Stimulated activated CD4-positive, alpha-beta T cell treated with anti-CD3 and anti-CD28 coated beads, Interleukin-4, amount 100 ng/mL, for 24 hours (primary cell): Measurements from ENCODE around the gene FUBP1.
"Not testable (repeated sequence)": the region's sequence is repeated elsewhere in the genome, so short reads cannot be mapped to it uniquely, and the experiment has no call there.

Source experiments
- DNase-seq: peaks from one replicate; pipeline ENCODE4 v3.0.0-alpha.2; 2020

Gene FUBP1

DNA sequence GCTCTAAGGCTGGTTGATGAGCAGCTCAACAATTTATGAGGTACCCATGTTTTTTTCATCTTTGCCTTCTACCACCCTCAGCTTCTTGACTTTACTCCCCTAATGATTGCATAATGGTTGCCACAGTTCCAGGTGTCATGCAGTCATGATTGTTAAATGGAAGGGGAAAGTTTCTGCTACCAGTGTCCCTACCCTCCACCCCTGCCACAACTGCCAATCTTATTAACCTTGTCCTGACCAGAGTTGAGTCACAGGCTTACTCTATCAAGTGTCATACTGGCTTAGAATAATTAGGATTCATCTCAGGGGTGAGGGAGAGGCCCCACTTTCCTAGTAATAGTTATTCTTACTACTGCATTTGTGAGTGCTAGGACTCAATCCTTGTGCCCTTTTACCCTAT lies 7.9 kb upstream of the FUBP1 start:
- peak; percentile 10 for DNase-seq

DNA sequence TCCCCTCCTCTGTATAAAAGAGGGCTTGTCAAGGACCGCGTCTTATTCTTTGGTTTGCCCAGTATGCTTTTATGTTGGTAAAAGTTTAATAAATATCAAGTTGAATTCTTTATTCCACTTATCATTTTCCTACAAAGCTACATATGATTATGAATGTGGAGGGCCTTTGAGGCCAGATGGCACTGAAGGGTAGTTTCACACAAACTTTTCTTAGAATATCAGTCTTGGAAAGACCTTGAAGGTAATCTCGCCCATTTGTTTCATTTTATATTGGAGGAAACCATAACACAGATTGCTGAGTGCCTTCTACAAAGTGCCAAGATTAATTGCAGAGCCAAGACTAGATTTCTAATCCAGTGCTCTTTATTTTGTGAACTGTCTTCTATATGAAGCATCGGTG lies 5.8 kb upstream of the FUBP1 start:
- no peak for DNase-seq

DNA sequence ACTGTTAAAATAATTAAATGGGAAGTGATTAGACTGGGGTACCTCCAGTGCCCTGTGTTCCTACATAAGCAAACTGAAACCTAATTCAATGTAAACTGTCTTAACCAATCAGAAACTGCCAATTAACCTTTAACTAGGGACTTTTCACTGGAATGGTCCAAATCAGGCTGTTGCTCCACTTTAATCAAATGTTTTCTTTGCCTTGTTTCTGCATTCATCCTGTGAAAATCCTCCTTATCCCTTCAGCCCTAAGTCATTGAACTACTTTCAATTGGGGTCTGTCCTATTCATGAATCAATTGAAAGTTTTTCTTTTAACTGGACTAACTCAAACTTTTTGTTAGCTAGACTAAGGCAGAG lies 5.1 kb upstream of the FUBP1 start:
- no peak for DNase-seq

DNA sequence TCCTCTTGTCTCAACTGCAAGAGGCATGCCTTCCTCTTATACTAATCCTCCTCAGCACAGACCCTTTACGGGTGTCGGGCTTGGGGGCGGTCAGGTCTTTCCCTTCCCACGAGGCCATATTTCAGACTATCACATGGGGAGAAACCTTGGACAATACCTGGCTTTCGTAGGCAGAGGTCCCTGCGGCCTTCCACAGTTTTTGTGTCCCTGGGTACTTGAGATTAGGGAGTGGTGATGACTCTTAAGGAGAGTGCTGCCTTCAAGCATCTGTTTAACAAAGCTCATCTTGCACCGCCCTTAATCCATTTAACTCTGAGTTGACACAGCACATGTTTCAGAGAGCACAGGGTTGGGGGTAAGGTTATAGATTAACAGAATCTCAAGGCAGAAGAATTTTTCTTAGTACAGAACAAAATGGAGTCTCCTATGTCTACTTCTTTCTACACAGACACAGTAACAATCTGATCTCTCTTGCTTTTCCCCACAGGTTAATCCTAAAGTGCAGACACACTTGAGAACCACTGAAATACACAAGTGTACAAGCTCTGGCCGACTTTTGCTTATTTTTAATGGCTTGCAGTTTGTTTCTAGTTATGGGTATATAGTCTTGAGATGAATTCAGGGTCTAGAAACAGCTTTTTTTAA lies 4.6 kb upstream of the FUBP1 start:
- DNase-seq: not testable (repeated sequence)

DNA sequence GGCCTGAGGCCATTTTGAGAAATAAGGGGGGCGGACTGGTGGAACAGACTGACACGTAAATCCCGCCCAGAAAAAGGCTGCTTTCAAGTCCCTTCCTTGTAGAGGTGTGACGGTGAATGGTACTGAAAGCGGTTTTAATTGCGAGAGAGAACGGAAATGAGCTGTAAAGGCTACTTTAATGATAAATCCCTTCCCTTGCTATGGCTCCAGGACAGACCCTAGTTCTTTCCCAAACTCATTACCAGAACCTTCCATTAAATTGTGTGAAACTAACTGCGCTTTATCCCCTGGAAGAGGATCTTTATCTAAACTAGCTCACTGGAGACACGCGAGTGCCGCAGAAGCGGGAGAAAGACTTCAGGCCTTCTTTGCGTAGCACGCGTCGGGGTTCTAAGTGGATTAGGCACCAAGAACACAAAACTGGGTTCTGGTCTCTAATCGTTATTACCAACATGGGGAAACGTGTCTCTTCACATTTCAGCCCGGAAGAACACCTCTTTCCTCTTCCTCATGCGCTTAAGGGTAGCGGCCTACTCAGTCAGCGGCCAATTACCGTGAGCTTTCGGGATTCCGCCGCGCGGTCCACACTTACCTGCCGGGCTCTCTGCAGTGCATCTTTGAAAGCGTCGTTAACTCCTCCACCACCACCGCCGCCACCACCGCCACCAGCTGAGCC lies 441 bp downstream of the FUBP1 start:
- DNase-seq: peak; percentile 87

DNA sequence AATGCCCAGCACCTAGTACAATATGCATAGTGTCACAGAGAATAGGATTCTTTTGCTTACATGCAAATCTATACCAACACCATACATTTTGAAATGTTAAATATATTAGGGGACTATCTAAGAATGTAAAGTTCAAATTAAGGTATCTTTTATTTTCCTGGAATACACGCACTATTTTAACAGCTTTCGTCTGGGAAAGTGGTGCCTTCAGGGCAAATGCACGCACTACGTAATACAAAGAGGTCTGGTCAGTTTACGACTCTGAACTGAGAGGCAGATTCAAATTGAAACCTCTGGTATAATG lies 931 bp downstream of the FUBP1 start:
- no peak for DNase-seq

DNA sequence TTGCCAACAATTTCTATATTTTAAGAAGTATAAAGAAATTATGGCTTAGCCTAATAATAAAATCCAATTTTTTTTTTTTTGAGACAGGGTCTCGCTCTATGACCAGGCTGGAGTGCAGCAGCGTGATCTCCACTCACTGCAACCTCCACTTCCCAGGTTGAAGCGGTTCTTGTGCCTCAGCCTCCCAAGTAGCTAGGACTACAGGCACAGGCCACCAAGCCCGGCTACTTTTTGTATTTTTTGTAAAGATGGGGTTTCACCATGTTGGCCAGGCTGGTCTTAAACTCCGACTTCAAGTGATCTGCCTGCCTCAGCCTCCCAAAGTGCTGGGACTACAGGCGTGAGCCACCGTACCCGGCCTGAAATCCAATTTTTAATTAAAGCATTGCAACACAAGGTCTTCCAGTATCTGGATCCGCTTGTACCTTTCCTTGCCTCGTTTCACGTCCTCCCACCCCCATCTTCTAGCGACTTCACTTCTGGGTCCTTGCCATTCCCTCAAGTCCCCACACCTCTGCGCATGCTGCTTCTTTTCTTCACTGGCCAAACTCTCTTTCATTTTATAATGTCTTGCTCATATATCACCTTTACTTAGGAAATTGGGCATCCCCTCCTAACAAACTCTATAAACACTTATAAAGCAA lies 2.3 kb downstream of the FUBP1 start:
- DNase-seq: no peak

DNA sequence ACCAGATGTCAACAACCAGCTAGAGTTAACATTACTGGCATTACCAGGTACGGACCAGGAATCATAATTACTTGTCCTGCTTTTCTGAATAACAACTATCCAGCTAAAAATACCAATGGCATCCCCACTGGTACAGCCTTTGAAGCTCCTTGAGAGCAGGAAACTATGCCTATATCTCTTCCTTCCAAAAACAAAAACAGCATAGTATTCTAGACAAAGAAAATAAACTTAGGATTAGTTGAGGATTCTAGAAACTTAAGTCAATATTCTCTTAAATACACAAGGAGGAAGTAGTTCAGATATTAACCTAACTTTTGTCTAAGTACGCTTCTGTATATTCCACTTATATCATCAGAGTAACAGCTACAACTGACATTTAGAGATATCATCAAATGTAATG lies 3.0 kb downstream of the FUBP1 start:
- no peak for DNase-seq

DNA sequence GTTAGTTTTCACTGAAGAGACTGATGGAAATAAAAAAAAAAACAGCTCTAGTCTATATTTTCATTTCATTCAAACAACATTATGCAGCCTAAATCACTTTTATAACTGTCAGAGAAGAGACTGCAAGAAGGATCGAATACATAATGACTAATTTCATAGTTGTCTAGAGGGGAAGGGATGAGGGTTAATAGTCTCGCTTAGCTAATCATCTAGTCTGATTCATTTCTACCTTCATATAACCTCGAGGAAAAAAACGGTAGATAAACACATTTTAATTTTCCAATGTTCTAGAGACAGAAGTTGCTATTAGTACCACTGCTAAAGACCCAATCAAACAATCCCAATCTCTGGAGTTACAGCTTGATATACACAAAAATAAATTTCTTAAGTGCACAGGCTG lies 3.5 kb downstream of the FUBP1 start:
- DNase-seq: no peak

DNA sequence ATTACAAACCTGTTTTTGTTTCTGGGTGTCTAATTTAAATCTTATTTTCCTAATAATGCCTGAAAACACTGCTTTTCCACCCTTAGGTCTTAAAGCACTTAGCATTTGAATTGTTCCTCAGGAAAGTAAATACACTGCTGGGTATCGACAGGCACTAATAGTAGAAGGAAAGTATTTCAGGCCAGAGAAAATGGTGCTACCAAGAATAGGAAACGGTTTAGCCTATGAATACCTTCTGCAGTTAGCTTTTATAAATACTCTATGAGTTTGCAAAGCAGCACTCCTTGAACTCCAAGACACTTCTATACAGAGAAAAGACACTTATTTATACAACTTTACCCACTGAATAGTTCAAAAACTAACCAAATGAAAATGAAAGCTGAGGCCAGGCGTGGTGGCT lies 6.8 kb downstream of the FUBP1 start:
- no peak for DNase-seq

DNA sequence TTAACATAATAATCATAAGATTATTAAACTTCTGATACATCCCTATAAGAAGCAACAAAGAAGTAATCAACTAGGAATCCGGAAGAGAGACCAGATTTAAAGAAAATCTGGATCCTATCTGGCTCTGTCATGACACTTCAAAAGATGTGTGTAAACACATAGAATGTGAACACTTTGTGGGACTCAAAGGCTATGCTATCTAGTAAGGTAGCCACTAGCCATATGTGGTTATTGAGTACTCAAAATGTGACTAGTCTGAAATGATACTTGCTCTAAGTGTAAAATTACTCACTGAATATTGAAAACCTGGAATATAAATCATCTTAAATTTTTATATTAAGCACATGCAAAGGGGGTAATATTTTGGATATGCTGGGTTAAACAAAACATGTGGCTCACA lies 8.7 kb downstream of the FUBP1 start:
- no peak for DNase-seq

DNA sequence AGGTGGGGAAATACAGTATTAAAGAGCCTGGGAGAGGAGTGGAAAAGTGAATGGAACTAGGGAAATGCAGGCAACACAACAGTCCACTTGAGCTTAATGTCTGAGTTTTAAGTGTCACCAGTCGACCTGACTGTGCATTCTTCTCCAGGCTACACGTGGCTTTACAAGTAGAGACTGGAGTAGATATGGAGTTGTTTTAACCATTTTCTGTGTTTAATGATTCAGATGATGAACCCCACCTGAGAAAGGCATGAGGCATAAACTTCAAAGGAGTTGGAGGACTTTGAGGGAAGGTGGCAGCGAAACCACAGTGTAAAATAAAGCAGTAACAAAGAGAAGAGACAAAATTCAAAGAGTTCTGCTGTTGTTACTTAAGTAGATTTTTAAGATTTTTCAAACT lies 12.6 kb downstream of the FUBP1 start:
- DNase-seq: no peak

DNA sequence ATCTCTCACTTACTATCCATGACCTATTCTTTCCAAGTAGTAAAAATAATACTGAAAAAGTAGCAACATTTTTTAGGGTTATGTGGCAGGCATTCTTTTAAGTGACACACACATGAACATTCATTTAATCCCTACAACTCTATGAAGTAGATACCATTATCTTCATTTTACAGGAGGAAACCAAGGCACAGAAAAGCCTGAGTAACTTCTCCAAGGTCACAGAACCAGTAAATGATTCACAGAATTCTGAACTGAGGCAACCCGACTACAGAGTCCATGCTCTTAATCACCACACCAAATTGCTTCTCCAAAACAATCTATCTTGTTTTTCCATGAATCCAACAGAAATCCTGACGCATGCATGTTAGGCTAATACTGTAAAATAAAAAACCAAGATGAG lies 17.5 kb downstream of the FUBP1 start:
- DNase-seq: no peak

DNA sequence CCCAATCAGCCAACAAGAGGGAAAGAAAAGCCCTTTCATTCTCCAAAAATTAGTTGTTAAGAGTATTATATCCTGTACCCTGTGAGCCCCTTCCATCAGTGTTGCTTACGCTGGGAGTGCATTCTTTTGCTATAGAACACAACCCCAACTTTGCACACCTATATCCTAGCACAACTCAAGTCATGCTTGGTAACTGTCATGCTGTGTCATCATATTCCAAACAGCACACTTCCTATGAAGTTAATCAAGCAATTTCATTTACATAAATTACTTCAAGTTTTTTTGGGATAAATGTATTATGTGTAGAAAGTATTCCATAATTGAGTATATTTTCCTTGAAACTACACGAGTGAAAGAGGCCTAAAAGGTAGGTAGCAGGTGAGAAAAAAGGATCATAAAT lies 20.0 kb downstream of the FUBP1 start:
- DNase-seq: no peak

DNA sequence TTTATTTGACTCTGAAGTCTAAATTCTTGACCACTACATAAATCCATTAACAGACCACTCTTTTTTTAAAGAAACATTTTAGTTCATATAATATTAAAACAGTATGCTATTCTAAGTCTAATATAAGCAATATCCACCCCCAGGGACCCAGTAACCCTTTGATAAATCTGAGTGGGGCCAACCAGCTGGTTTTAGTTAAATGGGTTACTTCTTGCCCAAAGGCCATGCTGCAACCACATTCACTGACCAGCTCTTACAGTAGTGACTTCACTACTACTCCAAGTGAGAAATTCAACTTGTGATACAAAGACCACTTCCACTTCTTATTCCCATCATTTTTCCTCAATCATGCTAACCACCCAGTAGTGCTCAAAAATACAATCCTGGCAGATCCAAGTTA lies 20.5 kb downstream of the FUBP1 start:
- DNase-seq: no peak

DNA sequence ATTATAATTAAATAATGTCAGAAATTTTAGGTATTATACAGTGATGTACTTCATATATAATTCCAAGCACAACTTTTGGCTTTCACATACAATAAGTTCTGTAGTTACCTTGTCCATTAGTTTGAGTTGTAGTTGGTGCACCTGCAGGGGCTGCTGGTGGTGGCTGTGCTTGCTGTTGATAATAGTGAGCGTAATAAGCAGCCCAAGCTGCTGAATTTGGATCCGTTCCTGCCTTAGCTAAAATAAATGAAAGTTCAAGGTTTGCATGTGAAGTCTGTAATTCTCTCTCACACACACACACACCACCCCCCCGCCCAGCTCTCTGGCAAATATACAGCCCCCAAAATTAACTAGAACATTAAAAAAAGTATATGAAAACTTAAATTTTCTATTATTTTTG lies 22.4 kb downstream of the FUBP1 start:
- no peak for DNase-seq

DNA sequence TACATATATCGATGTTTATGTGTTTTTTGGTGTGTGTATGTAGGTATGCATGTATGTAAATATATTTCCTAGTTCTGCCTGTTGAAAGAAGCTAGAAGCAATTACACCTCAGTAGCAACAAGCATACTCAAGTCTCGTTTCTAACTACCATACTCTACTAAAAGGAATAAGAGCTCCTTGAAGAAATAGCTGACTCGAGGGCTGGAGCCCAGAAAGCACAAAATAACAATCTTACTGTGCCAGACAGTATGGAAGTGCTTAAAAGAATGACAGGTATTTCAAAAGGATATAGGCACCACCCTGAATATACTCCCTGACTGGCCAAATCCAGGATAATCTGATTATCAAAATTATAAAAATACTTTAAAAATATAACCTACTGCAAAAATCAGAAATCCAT lies 23.2 kb downstream of the FUBP1 start:
- no peak for DNase-seq

DNA sequence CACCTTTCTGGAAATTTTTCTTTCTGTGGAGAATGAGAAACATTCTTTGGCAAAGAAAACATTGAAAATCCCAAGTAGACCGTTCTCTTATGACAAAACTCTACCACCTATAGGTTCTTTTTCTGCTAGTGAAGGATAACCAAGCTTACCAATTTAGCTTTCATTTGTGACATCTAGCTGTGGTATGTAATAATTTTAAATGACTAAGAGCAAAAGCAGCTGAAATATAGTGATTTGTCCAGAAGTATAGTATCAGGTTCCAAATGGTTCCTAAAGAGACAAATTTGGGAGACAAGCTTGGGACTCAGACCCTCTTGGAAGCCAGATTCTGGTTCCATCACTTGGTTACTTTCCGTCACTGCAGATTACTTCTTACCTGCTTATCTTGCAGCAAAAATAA lies 24.4 kb downstream of the FUBP1 start:
- no peak for DNase-seq

DNA sequence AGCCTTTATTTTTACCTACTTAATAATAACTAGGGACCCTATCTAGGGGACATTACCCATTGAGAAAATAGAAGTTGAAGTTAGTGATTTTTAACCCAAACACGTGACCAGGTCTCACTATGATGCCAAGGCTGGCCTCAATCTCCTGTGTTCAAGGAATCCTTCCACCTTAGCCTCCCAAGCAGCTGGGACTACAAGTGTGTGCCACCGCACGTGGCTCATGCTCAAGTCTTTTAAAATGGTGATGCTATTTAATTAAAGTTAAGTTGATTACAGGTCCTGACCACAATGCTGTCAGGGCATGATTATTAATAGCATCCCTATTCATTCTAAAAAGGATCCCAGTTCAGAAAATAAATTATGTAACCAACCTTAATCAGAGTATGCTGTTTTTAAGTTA lies 25.0 kb downstream of the FUBP1 start:
- no peak for DNase-seq

DNA sequence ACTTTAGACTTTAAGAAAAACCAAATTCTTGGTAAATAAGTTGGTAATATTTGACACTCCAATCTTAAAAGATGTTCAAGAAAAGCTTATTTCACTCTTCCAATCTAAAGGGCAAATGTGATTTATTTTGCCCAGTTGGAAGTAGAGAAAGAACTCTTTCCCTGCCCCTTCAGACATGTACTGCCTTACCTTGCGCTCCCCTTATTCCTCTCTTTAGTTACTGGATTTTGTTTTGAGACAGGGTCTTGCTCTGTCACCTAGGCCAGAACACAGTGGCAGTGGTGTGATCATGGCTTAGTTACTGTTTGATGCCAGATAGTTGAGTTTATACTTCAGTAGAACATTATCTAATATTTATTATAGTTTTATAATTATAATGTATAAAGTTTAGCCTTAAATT lies 27.5 kb downstream of the FUBP1 start:
- DNase-seq: no peak

DNA sequence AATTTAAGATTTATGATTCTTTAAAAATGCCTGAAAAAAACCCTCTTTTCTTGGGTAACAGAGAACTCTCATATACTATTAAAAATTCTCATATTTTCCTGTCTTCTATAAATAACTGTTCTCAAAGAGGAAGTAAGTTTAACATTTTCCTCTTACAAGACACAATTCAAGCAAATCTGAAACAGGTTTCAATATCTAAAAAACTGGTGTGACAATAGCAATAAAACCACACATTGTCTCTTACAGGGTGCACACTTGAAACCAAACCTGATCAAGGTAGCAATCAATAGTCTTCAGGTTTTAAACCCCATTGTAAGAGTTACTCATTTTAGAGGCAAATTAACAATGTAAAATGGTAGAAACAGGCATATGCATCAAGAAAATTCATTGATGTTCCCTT lies 28.0 kb downstream of the FUBP1 start:
- no peak for DNase-seq

DNA sequence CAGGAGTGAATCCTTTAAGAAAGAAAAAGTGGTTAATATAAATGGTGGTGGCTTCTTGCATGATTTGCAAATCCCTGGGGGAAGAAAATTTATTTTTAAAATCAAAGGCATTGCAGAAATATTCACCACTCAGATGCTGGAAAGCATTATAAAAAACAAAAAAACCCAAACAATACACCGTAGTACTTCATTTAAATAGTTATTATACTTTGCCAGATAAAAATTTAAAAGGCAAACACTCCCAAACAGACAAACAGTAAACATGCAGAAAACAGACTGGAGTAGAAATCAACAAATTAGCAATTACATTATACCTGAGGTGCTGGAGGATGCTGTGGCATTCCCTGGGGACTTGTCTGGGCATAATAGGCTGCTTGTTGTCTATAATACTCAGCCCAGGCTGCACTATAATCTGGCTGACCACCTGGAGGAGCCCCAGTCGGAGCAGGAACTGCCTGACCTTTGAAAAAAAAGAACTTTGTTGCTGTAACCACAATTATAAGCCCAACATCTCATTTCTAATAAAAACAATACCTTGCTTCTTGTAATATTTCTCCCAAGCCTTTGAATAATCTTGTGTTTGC lies 29.9 kb downstream of the FUBP1 start:
- DNase-seq: no peak

DNA sequence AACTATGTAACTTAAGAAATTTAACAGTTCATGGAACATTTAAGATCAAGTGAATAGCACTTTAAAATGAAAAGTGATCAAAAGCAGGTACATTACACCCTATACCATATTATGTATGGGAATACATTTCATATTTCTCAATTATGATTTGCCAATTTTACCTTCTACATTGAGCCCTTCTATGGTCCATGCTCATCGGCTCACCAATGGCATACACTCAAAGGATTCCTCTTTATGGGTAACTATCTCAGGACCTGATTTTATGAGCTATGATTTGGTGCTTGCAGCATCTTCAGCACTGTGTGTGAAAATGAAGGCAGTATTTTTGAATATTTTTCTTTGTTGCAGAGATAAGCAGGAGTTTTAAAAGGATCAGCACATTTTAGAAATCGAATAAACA lies 33.5 kb downstream of the FUBP1 start:
- DNase-seq: no peak

DNA sequence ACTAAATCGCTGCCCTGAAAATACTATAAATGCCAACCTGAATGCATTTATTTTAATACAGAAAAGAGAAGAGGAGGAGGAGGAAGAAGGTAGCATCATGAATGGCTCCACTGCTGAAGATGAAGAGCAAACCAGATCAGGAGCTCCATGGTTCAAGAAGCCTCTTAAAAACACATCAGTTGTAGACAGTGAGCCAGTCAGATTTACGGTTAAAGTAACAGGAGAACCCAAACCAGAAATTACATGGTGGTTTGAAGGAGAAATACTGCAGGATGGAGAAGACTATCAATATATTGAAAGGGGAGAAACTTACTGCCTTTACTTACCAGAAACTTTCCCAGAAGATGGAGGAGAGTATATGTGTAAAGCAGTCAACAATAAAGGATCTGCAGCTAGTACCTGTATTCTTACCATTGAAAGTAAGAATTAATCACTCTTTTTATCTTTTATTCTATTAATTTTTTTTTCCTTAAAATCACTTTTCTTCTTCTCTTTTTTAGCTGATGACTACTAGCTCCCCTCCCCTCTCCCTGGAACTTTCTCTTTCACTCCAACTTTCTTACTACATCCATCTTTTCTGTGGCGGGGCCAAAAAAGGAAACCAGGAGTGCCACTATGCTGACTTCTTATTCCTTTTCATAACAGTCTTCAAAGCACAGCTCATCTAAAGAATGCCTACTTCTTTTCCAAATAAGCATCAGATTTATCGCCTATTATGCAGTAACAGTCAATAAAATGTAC lies 36.3 kb downstream of the FUBP1 start:
- DNase-seq: no peak
